Hepatocyte (in vitro differentiated cells): ENCODE data around the gene TEDDM1. TPM values are rescaled to one million over a fixed set of nuclear protein-coding genes. Genes with fewer than 3 reads are reported as not detected.
"Not testable (repeated sequence)": the region's sequence is repeated elsewhere in the genome, so short reads cannot be mapped to it uniquely, and the experiment has no call there.

Source experiments
- DNase-seq: peaks from one replicate; pipeline ENCODE4 v3.0.0-alpha.2; 2016; ENCODE audit warnings: low spot score
- H2AFZ ChIP-seq: fragments of 200-600 bp; sonication (generic); 2 replicates; pipeline ENCODE4 v1.6.0; 2016; ENCODE audit warnings: antibody characterized with exemption, mild to moderate bottlenecking
- H3K27ac ChIP-seq: fragments of 200-600 bp; sonication (generic); 2 replicates; pipeline ENCODE4 v1.5.1; 2016; ENCODE audit warnings: mild to moderate bottlenecking
- H3K27me3 ChIP-seq: fragments of 200-600 bp; sonication (generic); 2 replicates; pipeline ENCODE4 v1.6.1; 2016
- H3K36me3 ChIP-seq: fragments of 200-600 bp; sonication (generic); replicated peaks from 2 replicates; pipeline ENCODE4 v1.5.1; 2016; ENCODE audit warnings: low read depth; ENCODE audit not compliant: insufficient read depth
- H3K4me1 ChIP-seq: fragments of 200-600 bp; sonication (generic); 2 replicates; pipeline ENCODE4 v1.5.1; 2016; ENCODE audit warnings: mild to moderate bottlenecking, moderate library complexity; ENCODE audit not compliant: insufficient read depth
- H3K4me2 ChIP-seq: fragments of 200-600 bp; sonication (generic); 2 replicates; pipeline ENCODE4 v1.6.0; 2016
- H3K4me3 ChIP-seq: fragments of 200-600 bp; sonication (generic); 2 replicates; pipeline ENCODE4 v1.5.1; 2016; ENCODE audit warnings: mild to moderate bottlenecking
- H3K79me2 ChIP-seq: fragments of 200-600 bp; sonication (generic); 2 replicates; pipeline ENCODE4 v1.6.0; 2017; ENCODE audit warnings: mild to moderate bottlenecking
- H3K9me2 ChIP-seq: fragments of 200-600 bp; sonication (generic); replicated peaks from 2 replicates; pipeline ENCODE4 v1.6.0; 2017; ENCODE audit warnings: mild to moderate bottlenecking; ENCODE audit not compliant: insufficient read depth
- H3K9me3 ChIP-seq: fragments of 200-600 bp; sonication (generic); 2 replicates; pipeline ENCODE4 v1.5.1; 2016; ENCODE audit warnings: low read depth, mild to moderate bottlenecking
- H4K20me1 ChIP-seq: fragments of 200-600 bp; sonication (generic); 2 replicates; pipeline ENCODE4 v1.6.0; 2016; ENCODE audit warnings: mild to moderate bottlenecking; ENCODE audit not compliant: insufficient read depth, poor library complexity, severe bottlenecking
- CTCF ChIP-seq: fragments of 200-600 bp; sonication (generic); IDR thresholded peaks from 2 replicates; pipeline ENCODE4 v1.5.1; 2016; ENCODE audit warnings: antibody characterized with exemption, mild to moderate bottlenecking; ENCODE audit not compliant: poor library complexity
- EZH2 ChIP-seq: fragments of 200-600 bp; sonication (generic); IDR thresholded peaks from 2 replicates; pipeline ENCODE4 v1.6.1; 2016; ENCODE audit warnings: antibody characterized with exemption, mild to moderate bottlenecking, borderline replicate concordance
- EZH2phosphoT487 ChIP-seq: fragments of 200-600 bp; sonication (generic); IDR thresholded peaks from one replicate; pipeline ENCODE4 v1.6.1; 2018; ENCODE audit warnings: antibody characterized with exemption, mild to moderate bottlenecking, low read depth, moderate library complexity; ENCODE audit not compliant: unreplicated experiment, severe bottlenecking
- WGBS: methylation state at CpG from one replicate; pipeline ENCODE4 v1.1.6; 2016; ENCODE audit warnings: low lambda C conversion rate; ENCODE audit errors: missing lambda C conversion rate; 5-methylcytosine and 5-hydroxymethylcytosine counted together
- polyA plus RNA-seq: library from polyadenylated mRNA; unstranded; fragments of >200 nt; fragmentation: Nextera tagmentation; extraction: Ambion mirVana; gene quantifications from 2 replicates; pipeline ENCODE4 v1.2.1, GENCODE V29; 2016
- total RNA-seq: library from RNA; depleted of rRNA; stranded (reverse); fragments of >200 nt; gene quantifications from 2 replicates; pipeline ENCODE4 v1.2.3, GENCODE V29; 2014

Gene TEDDM1, protein sequence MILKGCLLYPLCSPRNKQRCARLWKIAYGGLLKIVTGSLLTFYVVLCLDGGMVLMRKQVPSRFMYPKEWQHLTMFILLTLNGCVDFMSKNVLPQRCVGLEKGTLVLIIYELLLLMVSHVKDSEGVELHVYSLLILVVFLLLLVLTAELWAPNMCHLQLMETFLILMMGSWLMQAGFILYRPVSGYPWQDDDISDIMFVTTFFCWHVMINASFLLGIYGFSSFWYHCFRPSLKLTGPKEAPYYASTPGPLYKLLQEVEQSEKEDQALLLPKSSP
- total RNA-seq (not detected in 2 replicates), polyA plus RNA-seq (not detected in 2 replicates)

- no peaks in the 10 kb centered on the region for H3K9me2 ChIP-seq
- H2AFZ ChIP-seq: no peak within 1 kb of the TSS
- no peak within 1 kb of the TSS for H3K4me3 ChIP-seq
- H3K79me2 ChIP-seq: no peaks in the 10 kb centered on the region
- peaks cover 10% of the 10 kb centered on the region for H3K4me1 ChIP-seq
- no peak for DNase-seq
- TF ChIP-seq EZH2phosphoT487: no peak
- no peak for TF ChIP-seq EZH2
- TF ChIP-seq CTCF: no peak
- H3K36me3 ChIP-seq: no peaks in the 10 kb centered on the region
- no peak within 1 kb of the TSS for H3K27ac ChIP-seq
- H3K9me3 ChIP-seq: no peaks in the 10 kb centered on the region
- 95% methylated on average over 4 of the region's 4 CpGs for WGBS
- H3K4me2 ChIP-seq: no peak within 1 kb of the TSS
- H4K20me1 ChIP-seq: no peaks in the 10 kb centered on the region
- no peaks in the 10 kb centered on the region for H3K27me3 ChIP-seq
Measured at GRCh38 chr1:182400567-182400966, at the start of gene TEDDM1. Gene TEDDM1, minus strand, starts transcription at chr1:182400667. Its CDS starts 182 bp downstream, at chr1:182400485.

- Histone ChIP-seq H3K4me1 (no peaks in the 10 kb centered on the region), H3K27me3 (no peaks in the 10 kb centered on the region), H3K36me3 (no peaks in the 10 kb centered on the region), H4K20me1 (no peaks in the 10 kb centered on the region), H3K79me2 (no peaks in the 10 kb centered on the region), H3K27ac (no peak within 1 kb of the TSS), H3K9me3 (no peaks in the 10 kb centered on the region), H2AFZ (no peak within 1 kb of the TSS), H3K4me3 (no peak within 1 kb of the TSS), H3K4me2 (no peak within 1 kb of the TSS), H3K9me2 (no peaks in the 10 kb centered on the region)
- TF ChIP-seq CTCF (no peak), EZH2phosphoT487 (no peak), EZH2 (no peak)
- no peak for DNase-seq
Measured at GRCh38 chr1:182450087-182450486, 49.6 kb upstream of the TEDDM1 start, which contains the start of gene RGSL1. Gene RGSL1, plus strand, starts transcription at chr1:182450146. Its CDS starts 20 bp downstream, at chr1:182450166.

DNA sequence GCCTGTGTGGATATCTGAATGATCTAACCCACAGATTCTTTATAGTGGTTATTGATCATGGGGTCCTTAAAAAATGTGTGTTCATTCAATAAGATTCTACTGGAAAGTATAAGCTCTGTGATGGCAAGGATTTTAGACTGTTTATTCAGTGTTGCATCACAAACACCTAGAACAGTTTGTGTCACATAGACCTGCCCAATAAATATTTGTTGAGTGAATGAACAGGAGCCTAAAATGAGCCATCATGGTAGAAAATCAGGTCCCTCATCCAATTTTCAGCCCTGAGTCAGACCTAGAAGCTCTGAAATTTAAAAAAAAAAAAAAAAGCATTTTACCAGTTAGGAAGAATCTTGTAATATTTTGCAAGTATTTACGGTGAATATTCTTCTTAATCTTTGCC, 47.2 kb upstream of the TEDDM1 start:
- Histone ChIP-seq H3K9me3 (no peaks in the 10 kb centered on the region), H4K20me1 (no peaks in the 10 kb centered on the region), H3K4me3 (no peak overlapping the region), H3K9me2 (no peaks in the 10 kb centered on the region), H3K36me3 (no peaks in the 10 kb centered on the region), H3K4me1 (no peaks in the 10 kb centered on the region), H3K27me3 (no peaks in the 10 kb centered on the region), H3K79me2 (no peaks in the 10 kb centered on the region), H3K27ac (no peak overlapping the region), H3K4me2 (no peak overlapping the region), H2AFZ (no peak overlapping the region)
- WGBS: 97% methylated on average over 1 of the region's 1 CpG
- TF ChIP-seq CTCF (no peak), EZH2phosphoT487 (no peak), EZH2 (no peak)
- DNase-seq: no peak

GRCh38 chr1:182447124-182447523, 46.7 kb upstream of the TEDDM1 start:
- not testable (repeated sequence) for H3K4me1 ChIP-seq, H3K79me2 ChIP-seq, H4K20me1 ChIP-seq, DNase-seq, H3K27ac ChIP-seq, H3K4me2 ChIP-seq, H3K36me3 ChIP-seq, H3K4me3 ChIP-seq, H3K9me2 ChIP-seq, H3K9me3 ChIP-seq, H3K27me3 ChIP-seq, H2AFZ ChIP-seq
- 96% methylated on average over 2 of the region's 2 CpGs for WGBS
